HL-60 (cell line): ENCODE data around the gene NXPH1.

Experiments used
- DNase-seq, 2 experiments: peaks; one replicate each; pipeline ENCODE4 v3.0.0-alpha.2; 2010 to 2020; ENCODE audit warnings: low read depth in 1 of 2, low spot score in 1 of 2
- H3K27ac ChIP-seq: fragments of 250-450 bp; sonication (Bioruptor Pico); replicated peaks from 2 replicates; pipeline ENCODE4 v1.5.1; 2020; ENCODE audit warnings: mild to moderate bottlenecking, moderate library complexity
- H3K27me3 ChIP-seq: fragments of 250-450 bp; sonication (Bioruptor Pico); 2 replicates; pipeline ENCODE4 v1.5.1; 2021; ENCODE audit warnings: mild to moderate bottlenecking, moderate library complexity; ENCODE audit not compliant: insufficient read depth, poor library complexity, severe bottlenecking
- H3K4me3 ChIP-seq: replicated peaks from 2 replicates; pipeline ENCODE4 v1.5.1; 2011; ENCODE audit warnings: mild to moderate bottlenecking, control low read depth, low read length; ENCODE audit not compliant: insufficient read depth
- CTCF ChIP-seq: IDR thresholded peaks from one replicate; pipeline ENCODE4 v1.5.1; 2011; ENCODE audit warnings: low read length, control low read depth, inconsistent platforms; ENCODE audit not compliant: insufficient read depth
- GABPA ChIP-seq: IDR thresholded peaks from 2 replicates; pipeline ENCODE4 v1.6.1; 2012; ENCODE audit warnings: low read depth
- POLR2AphosphoS5 ChIP-seq: IDR thresholded peaks from 2 replicates; pipeline ENCODE4 v1.6.1; 2012; ENCODE audit warnings: low read depth
- REST ChIP-seq: IDR thresholded peaks from 2 replicates; pipeline ENCODE4 v1.6.1; 2012; ENCODE audit warnings: low read depth; ENCODE audit not compliant: insufficient replicate concordance
- SPI1 ChIP-seq: IDR thresholded peaks from 2 replicates; pipeline ENCODE4 v1.6.1; 2012; ENCODE audit warnings: low read depth, mild to moderate bottlenecking, borderline replicate concordance

The NXPH1 gene

DNA sequence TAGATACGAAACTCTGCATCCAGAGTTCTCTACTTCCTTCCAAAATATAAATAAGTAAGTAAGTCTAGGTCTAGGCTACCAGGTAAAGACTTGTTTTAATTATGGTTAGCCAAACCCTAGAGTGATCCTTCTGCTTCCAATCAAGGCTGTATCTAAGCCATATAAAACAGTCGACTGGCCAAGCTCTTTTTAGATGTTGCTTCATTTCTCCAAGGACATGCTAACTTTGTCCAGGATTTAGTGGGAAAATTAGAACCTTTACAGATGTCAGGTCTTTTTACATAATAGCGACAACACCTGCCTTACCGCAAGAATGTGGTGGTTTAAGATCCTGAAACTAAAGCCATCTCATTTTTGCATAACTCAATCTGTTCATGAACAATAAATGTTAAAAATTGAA, 156.8 kb downstream of the NXPH1 start:
- H3K27ac ChIP-seq, result no peak overlapping the region
- no peak for DNase-seq
- no peak overlapping the region for H3K4me3 ChIP-seq
- no peak for TF ChIP-seq SPI1
- no peak for TF ChIP-seq CTCF
- TF ChIP-seq REST, result no peak
- no peak for TF ChIP-seq POLR2AphosphoS5
- no peak for TF ChIP-seq GABPA
- no peaks in the 10 kb centered on the region for H3K27me3 ChIP-seq

GRCh38 chr7:8590791-8591190, 157.4 kb downstream of the NXPH1 start:
- TF ChIP-seq POLR2AphosphoS5, result no peak
- TF ChIP-seq GABPA, result no peak
- TF ChIP-seq REST, result no peak
- no peak for TF ChIP-seq CTCF
- TF ChIP-seq SPI1, result no peak
- H3K27ac ChIP-seq, result no peak overlapping the region
- DNase-seq, result no peak
- H3K4me3 ChIP-seq, result no peak overlapping the region
- no peaks in the 10 kb centered on the region for H3K27me3 ChIP-seq

DNA sequence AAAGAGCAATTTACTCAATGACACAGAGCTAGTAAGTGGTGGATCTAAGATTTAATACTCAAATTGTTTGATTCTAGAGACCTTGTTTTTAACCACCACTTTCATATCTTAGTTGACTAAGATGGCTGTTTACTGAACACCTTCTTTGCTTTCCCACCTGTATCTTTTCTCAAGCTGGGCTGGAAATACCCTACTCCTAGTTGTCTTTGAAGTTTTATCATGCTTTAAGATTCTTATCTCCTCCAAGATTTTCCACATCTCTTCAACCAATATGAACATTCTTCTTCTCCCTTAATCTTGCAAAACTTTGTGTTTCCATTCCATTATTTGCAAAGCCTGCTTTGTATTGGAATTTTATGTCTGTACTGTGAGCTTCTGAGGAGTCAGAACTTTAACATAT, 157.9 kb downstream of the NXPH1 start:
- TF ChIP-seq GABPA, result no peak
- no peak for TF ChIP-seq SPI1
- no peak for TF ChIP-seq REST
- no peak for TF ChIP-seq POLR2AphosphoS5
- DNase-seq, result no peak
- Histone ChIP-seq H3K27ac (no peak overlapping the region), H3K4me3 (no peak overlapping the region), H3K27me3 (no peaks in the 10 kb centered on the region)
